ENCODE measurements around the gene MORN1. TPM values are rescaled to one million over a fixed set of nuclear protein-coding genes. Genes with fewer than 3 reads are reported as not detected.

The MORN1 gene
- total and polyA plus RNA-seq, 2 of the 4 experiments (the other 2 are of a cell fraction) = 3.0 to 4.2 TPM

DNA sequence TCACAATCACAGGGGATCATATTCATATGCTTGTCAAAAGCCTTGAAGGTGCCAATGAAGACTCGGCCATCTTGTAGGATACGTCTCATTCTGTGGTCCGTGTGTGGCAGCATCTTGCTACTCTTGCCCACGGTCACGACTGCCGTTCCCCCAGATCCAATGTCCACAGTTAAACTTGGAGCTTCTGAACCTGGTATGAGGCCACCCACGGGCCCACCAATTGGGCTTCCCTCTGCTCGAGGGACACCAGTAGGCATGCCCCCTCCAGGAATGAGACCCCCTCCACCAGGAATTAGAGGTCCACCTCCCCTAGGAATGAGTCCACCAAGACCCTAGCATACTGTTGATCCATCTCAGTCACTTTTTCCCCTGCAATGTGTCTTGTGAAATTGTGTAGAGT lies 39.6 kb downstream of the MORN1 start:
- no peak overlapping the region for H2BK20ac ChIP-seq (ENCODE audit: low read depth, low read length)
- no peak overlapping the region for H2AFZ ChIP-seq (replicated peaks; ENCODE audit: low read length, poor library complexity)
- ATAC-seq (ENCODE audit: low read depth) = no peak
- no peaks in the 10 kb centered on the region for H4K20me1 ChIP-seq (ENCODE audit: insufficient read depth, low read length)
- H3K4me1 ChIP-seq (ENCODE audit: control insufficient read depth, insufficient read depth, low read length) = no peaks in the 10 kb centered on the region
- intact Hi-C loops (cut with micrococcal nuclease) = no loop called here
- no peak overlapping the region for H3K4me3 ChIP-seq (ENCODE audit: insufficient read depth, low read depth, low read length)
- H3K14ac ChIP-seq (replicated peaks; ENCODE audit: low read depth, low read length) = no peak overlapping the region
- no TSS peak for BruUV-seq (replicated peaks)
- no peaks in the 10 kb centered on the region for H3K36me3 ChIP-seq (ENCODE audit: control insufficient read depth, insufficient read depth, low read length)
- no peaks in the 10 kb centered on the region for H3K9me1 ChIP-seq (ENCODE audit: insufficient read depth, low read length)
- H2BK15ac ChIP-seq (ENCODE audit: low read depth, low read length) = no peak overlapping the region
- no peaks in the 10 kb centered on the region for H3K79me1 ChIP-seq (ENCODE audit: low read depth in 1 of 2, low read length in 2 of 2)
- no peak overlapping the region for H2AK5ac ChIP-seq (ENCODE audit: low read depth, low read length)
- H3K27ac ChIP-seq (ENCODE audit: insufficient read depth, low read length) = no peak overlapping the region
- POLR2A ChIA-PET (ENCODE audit: unreplicated experiment) = interaction anchor here (0.6 kb wide), 1 partner anchor 121 kb away, joined by 3 read pairs; no protein-coding TSS in a partner anchor
- H3K9ac ChIP-seq (ENCODE audit: low read depth, low read length) = no peak overlapping the region
- DNase-seq = no peak
- no peak overlapping the region for H3K4me2 ChIP-seq (ENCODE audit: low read depth, low read length)
- no peak overlapping the region for H4K91ac ChIP-seq (ENCODE audit: insufficient read depth, low read depth, low read length)
- no peak overlapping the region for H2BK120ac ChIP-seq (ENCODE audit: low read depth, low read length)
- no peak for TF ChIP-seq NFE2L2 (IDR thresholded peaks at IDR 0.05; ENCODE audit: low read depth, low read length)
- H3K23ac ChIP-seq (ENCODE audit: low read depth, low read length) = no peak overlapping the region
- no peak overlapping the region for H3K4ac ChIP-seq (ENCODE audit: low read depth, low read length)
- no peaks in the 10 kb centered on the region for H3K9me3 ChIP-seq (ENCODE audit: control insufficient read depth, insufficient read depth, low read length)
- H3K27me3 ChIP-seq (ENCODE audit: control insufficient read depth, insufficient read depth, low read length) = no peaks in the 10 kb centered on the region
- no peak overlapping the region for H4K8ac ChIP-seq (ENCODE audit: low read depth in 2 of 2, low read length in 2 of 2)
- H2AK9ac ChIP-seq (replicated peaks; ENCODE audit: low read depth, low read length, poor library complexity) = no peak overlapping the region
- CTCF ChIA-PET = no interaction called here
- H3K56ac ChIP-seq (ENCODE audit: extremely low read depth, insufficient read depth, low read length) = no peak overlapping the region
- no peak overlapping the region for H3K18ac ChIP-seq (ENCODE audit: low read depth, low read length)
- no peak overlapping the region for H2BK5ac ChIP-seq (ENCODE audit: low read depth, low read length, poor library complexity, severe bottlenecking)
- H4K5ac ChIP-seq (ENCODE audit: low read depth, low read length) = no peak overlapping the region
- 92% methylated on average over 6 of the region's 8 CpGs; no CpG with 5 or more reads in 1 of the 2 experiments for WGBS, 2 experiments (ENCODE audit: extremely low coverage in 2 of 2, insufficient read length in 1 of 2)
- dilution Hi-C loops (cut with HindIII; ENCODE audit: low sequenced_read_pairs, unreplicated experiment) = no loop called here
- in situ Hi-C loops (cut with MboI; ENCODE audit: low sequenced_read_pairs) = loop anchor here (25.0 kb wide), 1 partner anchor 389 kb away; no protein-coding TSS in a partner anchor

All from IMR-90 (cell line).